Erythroblast (primary cell): ENCODE measurements around the gene IDH3G.
"Not testable (repeated sequence)": the region's sequence is repeated elsewhere in the genome, so short reads cannot be mapped to it uniquely, and the experiment has no call there.

Experiments used
- GATA1 ChIP-seq: IDR thresholded peaks from 2 replicates; pipeline ENCODE4 v1.6.1; 2011; ENCODE audit warnings: low read depth, mild to moderate bottlenecking, control low read depth, low read length, moderate library complexity
- POLR2A ChIP-seq: IDR thresholded peaks from 2 replicates; pipeline ENCODE4 v1.6.1; 2011; ENCODE audit warnings: mild to moderate bottlenecking, low read length

GRCh38 chrX:153743468-153744209 is 50.5 kb downstream of the IDH3G start:
- not testable (repeated sequence) for TF ChIP-seq POLR2A, GATA1
